ENCODE data around the gene MYRIP. TPM values are rescaled to one million over a fixed set of nuclear protein-coding genes. Genes with fewer than 3 reads are reported as not detected.

MYRIP gene
- total and polyA plus RNA-seq, 10 of the 15 experiments (the other 5 are each of a cell fraction or from before 2014, with no cell fraction given) = 0.03 to 0.08 (median 0.04) TPM; not detected in 6

DNA sequence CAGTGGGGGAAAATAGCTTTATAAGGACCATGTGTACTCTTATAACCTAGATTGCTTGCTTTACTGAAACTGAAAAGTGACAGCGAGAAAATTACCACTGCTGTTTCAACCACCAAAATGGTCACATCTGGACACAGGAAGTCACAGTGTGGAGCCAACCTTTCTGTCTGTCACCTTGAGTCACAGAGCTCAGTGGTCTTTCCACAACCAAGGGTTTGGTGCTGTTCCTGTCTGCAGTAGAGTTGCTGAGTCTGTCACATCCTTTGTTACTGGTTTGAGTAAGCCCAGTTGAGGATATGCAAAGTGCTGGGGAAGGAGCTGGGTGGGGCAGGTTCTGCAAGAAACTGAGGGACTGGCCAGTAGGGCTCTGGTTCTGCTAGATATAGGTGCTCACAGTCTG lies 361.0 kb downstream of the MYRIP start (continued):
- TF ChIP-seq, protein P1, sequence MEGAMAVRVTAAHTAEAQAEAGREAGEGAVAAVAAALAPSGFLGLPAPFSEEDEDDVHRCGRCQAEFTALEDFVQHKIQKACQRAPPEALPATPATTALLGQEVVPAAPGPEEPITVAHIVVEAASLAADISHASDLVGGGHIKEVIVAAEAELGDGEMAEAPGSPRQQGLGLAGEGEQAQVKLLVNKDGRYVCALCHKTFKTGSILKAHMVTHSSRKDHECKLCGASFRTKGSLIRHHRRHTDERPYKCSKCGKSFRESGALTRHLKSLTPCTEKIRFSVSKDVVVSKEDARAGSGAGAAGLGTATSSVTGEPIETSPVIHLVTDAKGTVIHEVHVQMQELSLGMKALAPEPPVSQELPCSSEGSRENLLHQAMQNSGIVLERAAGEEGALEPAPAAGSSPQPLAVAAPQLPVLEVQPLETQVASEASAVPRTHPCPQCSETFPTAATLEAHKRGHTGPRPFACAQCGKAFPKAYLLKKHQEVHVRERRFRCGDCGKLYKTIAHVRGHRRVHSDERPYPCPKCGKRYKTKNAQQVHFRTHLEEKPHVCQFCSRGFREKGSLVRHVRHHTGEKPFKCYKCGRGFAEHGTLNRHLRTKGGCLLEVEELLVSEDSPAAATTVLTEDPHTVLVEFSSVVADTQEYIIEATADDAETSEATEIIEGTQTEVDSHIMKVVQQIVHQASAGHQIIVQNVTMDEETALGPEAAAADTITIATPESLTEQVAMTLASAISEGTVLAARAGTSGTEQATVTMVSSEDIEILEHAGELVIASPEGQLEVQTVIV (IDR thresholded peaks at IDR 0.05; ENCODE audit: borderline replicate concordance, partially characterized antibody) = no peak
- TF ChIP-seq GABPA (IDR thresholded peaks at IDR 0.05; ENCODE audit: low read depth) (no peak), SIN3A (IDR thresholded peaks at IDR 0.05; ENCODE audit: low read depth, low read length) (no peak), SRF (IDR thresholded peaks at IDR 0.05; ENCODE audit: low read depth in 2 of 2, low read length in 2 of 2) (peak in 1 of 2 experiments; percentile 54; a peak in 1 of 4 replicates), IRF4 (IDR thresholded peaks at IDR 0.05; ENCODE audit: low read depth, low read length) (peak; percentile 74; the same call in 1 of the 2 replicates), SREBF1 (IDR thresholded peaks at IDR 0.05; ENCODE audit: low read length) (no peak), NFXL1 (IDR thresholded peaks at IDR 0.05; ENCODE audit: borderline replicate concordance) (no peak), SUZ12 (IDR thresholded peaks at IDR 0.05; ENCODE audit: unreplicated experiment) (no peak), CHD2 (IDR thresholded peaks at IDR 0.05; ENCODE audit: borderline replicate concordance, low read depth, low read length) (no peak), NFYB (IDR thresholded peaks at IDR 0.05; ENCODE audit: insufficient read depth, low read depth, low read length) (no peak), POLR2AphosphoS5 (IDR thresholded peaks at IDR 0.05; ENCODE audit: low read length) (no peak), MYB (IDR thresholded peaks at IDR 0.05; ENCODE audit: borderline replicate concordance, low read depth, low read length) (no peak), HDAC2 (IDR thresholded peaks at IDR 0.05) (no peak), POU2F2 (IDR thresholded peaks at IDR 0.05; ENCODE audit: borderline replicate concordance, low read depth, low read length) (peak; percentile 78; the same call in 2 of the 3 replicates), PAX8 (IDR thresholded peaks at IDR 0.05) (no peak), NFIC (IDR thresholded peaks at IDR 0.05; ENCODE audit: low read depth, low read length) (0 out of 2 replicates have a peak, but pooled peaks have one; percentile 42), RELA (IDR thresholded peaks at IDR 0.05; ENCODE audit: borderline replicate concordance, partially characterized antibody) (no peak), STAT1 (conservative IDR thresholded peaks at IDR 0.05) (no peak), JUND (IDR thresholded peaks at IDR 0.05; ENCODE audit: low read depth, low read length) (no peak), NFYA (IDR thresholded peaks at IDR 0.05; ENCODE audit: borderline replicate concordance, low read depth, low read length) (no peak), IKZF2 (IDR thresholded peaks at IDR 0.05) (peak; percentile 52 to 63; a peak in 2 of 4 replicates), NRF1 (conservative IDR thresholded peaks at IDR 0.05; ENCODE audit: low read depth, low read length) (no peak), ATF7 (IDR thresholded peaks at IDR 0.05; ENCODE audit: low read depth) (no peak)
- TF ChIP-seq, protein P2, sequence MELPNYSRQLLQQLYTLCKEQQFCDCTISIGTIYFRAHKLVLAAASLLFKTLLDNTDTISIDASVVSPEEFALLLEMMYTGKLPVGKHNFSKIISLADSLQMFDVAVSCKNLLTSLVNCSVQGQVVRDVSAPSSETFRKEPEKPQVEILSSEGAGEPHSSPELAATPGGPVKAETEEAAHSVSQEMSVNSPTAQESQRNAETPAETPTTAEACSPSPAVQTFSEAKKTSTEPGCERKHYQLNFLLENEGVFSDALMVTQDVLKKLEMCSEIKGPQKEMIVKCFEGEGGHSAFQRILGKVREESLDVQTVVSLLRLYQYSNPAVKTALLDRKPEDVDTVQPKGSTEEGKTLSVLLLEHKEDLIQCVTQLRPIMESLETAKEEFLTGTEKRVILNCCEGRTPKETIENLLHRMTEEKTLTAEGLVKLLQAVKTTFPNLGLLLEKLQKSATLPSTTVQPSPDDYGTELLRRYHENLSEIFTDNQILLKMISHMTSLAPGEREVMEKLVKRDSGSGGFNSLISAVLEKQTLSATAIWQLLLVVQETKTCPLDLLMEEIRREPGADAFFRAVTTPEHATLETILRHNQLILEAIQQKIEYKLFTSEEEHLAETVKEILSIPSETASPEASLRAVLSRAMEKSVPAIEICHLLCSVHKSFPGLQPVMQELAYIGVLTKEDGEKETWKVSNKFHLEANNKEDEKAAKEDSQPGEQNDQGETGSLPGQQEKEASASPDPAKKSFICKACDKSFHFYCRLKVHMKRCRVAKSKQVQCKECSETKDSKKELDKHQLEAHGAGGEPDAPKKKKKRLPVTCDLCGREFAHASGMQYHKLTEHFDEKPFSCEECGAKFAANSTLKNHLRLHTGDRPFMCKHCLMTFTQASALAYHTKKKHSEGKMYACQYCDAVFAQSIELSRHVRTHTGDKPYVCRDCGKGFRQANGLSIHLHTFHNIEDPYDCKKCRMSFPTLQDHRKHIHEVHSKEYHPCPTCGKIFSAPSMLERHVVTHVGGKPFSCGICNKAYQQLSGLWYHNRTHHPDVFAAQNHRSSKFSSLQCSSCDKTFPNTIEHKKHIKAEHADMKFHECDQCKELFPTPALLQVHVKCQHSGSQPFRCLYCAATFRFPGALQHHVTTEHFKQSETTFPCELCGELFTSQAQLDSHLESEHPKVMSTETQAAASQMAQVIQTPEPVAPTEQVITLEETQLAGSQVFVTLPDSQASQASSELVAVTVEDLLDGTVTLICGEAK (IDR thresholded peaks at IDR 0.05; ENCODE audit: borderline replicate concordance) = no peak
- TF ChIP-seq, protein P3, sequence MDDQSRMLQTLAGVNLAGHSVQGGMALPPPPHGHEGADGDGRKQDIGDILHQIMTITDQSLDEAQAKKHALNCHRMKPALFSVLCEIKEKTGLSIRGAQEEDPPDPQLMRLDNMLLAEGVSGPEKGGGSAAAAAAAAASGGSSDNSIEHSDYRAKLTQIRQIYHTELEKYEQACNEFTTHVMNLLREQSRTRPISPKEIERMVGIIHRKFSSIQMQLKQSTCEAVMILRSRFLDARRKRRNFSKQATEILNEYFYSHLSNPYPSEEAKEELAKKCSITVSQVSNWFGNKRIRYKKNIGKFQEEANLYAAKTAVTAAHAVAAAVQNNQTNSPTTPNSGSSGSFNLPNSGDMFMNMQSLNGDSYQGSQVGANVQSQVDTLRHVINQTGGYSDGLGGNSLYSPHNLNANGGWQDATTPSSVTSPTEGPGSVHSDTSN (IDR thresholded peaks at IDR 0.05; ENCODE audit: insufficient replicate concordance, low read depth, low read length) = peak; percentile 62

All from GM12878 (cell line).